Raji (cell line): ENCODE data around the gene MRTFA.

Source experiments
- POLR2A ChIP-seq: IDR thresholded peaks from 2 replicates; pipeline ENCODE4 v1.6.1; 2011; ENCODE audit warnings: low read depth, low read length, control low read depth; ENCODE audit not compliant: insufficient read depth

The MRTFA gene

DNA sequence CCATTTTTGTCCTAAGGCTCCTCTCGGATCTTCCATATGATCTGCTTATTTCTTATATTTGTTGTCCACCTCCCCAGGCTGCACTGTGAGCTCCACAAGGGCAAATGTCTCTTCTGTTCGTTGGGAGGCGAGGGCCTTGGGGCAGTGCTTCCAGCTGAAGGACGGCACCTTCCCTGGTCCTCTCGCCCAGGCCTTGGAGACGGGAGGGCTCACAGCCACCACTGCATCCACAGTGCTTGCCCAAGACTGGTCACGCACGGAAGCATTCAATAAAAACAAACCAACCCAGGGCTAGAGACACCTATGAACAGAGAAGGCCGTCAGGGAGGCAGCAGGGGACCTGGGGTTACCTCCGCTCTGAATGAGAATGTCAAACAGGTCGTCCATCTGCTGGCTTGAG is 219.9 kb downstream of the MRTFA start:
- no peak for TF ChIP-seq POLR2A

DNA sequence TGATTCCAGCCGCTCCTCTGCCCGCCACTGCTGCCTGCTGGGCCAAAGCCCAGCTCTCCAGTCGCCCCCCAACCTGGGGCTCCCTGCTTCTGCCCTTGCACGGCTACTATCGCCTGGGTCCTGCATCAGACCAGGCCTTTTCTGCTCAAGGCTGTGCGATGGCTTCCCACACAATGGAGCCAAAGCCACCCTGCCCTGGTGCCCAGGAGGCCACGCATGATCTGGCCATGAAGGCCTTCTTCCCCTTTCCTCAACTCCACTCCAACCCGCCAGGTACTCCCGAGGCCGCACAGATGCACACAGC is 220.3 kb downstream of the MRTFA start:
- TF ChIP-seq POLR2A, result no peak

DNA sequence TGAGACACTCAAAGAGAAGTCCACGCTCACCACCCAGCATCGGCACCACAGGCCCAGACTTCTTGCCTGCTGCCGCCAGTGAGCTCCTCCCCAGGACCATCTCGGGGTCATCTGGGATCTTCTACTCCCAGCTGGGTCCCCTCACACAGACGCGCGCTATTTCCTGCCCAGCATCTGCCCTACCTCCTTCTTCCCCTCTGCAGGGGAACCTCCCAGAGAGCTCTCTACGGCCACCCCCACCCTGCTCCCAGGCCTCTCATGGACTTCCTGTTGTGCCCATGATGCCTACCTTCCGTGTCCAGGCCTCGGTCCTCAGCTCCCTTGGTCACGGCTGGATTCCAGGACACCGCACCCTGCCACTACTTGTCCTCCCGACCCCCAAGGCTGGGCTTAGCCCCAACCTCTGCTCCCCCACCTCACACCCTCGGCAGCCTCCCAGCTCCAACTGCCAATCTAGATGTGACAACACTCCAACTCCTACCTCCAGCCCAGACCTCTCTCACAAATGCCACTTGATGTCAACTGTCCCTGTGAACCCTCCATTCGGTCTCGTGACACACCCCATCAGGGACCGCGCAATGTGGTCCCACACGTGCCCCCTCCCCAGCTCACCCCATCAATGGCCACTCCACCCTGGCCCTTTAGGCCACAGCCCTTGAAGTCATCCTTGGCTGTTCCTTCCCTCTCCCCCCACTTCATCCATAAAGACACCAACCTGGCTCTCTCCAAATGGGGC is 220.8 kb downstream of the MRTFA start:
- TF ChIP-seq POLR2A, result no peak

DNA sequence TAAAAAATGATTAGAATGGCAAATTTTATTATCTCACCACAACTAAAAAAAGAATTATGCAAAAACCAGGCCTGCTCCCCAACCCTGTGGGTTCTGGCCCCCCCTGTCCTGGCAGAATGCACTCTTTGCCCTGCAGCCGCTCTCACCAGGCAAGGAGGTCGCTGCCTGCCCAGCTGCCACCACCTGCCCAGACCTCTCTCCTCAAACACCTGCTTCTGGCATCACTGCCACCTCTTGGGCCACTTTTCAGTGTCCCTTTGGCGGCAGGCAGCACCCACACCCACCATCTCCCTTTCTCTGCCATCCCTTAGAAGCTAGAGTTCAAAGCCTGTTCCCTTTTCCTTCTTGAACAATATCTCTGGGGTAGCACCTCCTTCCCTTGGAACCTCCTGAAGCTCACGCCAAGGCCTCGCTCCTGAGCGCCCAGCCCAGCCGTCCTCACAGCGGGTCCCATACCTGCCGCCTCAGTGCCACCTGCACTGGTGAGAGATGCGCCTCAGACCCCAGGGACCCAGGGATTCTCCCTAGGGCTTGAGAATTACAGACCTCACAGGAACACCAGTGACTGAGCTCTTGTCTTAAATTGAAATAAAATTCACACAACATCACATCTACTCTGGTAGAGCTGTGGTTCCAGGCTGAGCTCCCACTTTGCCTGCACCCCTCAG is 221.5 kb downstream of the MRTFA start:
- TF ChIP-seq POLR2A, result peak; percentile 65

DNA sequence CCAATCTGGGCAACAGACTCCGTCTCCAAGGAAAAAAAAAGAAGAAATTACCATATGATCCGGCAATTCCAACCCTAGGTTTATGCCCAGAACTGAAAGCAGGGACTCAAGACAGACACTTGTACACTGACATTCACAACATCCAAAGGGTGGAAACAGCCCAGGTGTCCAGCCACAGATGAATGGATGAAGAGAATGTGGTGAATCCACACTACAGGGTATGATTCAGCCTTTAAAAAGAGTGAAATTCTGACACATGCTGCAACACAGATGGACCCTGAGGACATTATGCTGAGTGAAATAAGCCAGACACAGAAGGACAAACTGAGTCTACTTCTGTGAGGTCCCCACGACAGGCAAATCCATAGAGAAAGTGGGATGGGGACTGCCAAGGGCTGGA is 222.2 kb downstream of the MRTFA start:
- TF ChIP-seq POLR2A, result no peak

DNA sequence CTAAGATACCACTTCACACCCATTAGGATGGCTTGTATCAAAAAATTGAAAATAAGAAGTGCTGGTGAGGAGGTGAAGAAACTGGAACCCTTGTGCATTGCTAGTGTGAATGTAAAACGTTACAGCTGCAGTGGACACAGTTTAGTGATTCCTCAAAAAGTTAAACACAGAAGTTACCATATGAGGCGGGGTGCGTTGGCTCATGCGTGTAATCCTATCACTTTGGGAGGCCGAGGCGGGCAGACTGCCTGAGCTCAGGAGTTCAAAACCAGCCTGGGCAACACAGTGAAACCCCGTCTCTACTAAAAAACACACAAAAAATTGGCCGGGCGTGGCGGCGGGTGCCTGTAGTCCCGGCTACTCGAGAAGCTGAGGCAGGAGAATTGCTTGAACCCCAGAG is 222.6 kb downstream of the MRTFA start:
- no peak for TF ChIP-seq POLR2A

DNA sequence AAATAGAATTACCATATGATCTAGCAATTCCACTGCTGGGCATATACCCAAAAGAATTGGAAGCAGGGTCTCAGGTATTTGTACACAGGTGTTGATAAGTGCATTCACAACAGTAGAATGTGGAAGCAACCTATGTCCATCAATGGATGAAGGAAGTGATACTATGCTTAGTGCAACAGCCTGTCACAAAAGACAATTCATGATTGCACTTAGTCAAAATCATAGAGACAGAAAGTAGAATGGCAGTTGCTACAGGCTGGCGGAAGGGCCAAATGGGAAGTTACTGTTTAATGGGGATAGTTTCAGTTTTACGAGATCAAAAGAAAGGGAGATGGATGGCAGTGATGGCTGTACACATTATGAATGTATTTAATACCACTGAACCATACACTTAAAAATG is 224.1 kb downstream of the MRTFA start:
- TF ChIP-seq POLR2A, result no peak

DNA sequence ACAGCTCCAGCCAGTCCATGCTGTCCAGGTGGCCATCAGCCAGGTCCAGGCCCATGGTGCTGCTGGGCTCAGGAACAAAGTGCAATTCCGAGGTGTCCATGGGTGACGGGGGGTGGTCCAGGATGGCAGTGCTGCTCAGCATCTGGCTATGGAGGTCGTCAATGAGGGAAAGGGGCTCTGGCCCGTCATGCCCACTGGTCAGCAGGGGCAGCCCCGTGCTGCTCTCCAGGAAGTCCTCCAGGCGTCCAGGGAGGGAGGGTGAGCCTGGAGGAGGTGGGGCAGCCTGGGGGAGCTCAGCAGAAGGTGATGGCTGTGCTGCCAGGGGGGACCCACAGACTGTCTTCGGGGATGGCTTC is 225.0 kb downstream of the MRTFA start:
- TF ChIP-seq POLR2A, result no peak

DNA sequence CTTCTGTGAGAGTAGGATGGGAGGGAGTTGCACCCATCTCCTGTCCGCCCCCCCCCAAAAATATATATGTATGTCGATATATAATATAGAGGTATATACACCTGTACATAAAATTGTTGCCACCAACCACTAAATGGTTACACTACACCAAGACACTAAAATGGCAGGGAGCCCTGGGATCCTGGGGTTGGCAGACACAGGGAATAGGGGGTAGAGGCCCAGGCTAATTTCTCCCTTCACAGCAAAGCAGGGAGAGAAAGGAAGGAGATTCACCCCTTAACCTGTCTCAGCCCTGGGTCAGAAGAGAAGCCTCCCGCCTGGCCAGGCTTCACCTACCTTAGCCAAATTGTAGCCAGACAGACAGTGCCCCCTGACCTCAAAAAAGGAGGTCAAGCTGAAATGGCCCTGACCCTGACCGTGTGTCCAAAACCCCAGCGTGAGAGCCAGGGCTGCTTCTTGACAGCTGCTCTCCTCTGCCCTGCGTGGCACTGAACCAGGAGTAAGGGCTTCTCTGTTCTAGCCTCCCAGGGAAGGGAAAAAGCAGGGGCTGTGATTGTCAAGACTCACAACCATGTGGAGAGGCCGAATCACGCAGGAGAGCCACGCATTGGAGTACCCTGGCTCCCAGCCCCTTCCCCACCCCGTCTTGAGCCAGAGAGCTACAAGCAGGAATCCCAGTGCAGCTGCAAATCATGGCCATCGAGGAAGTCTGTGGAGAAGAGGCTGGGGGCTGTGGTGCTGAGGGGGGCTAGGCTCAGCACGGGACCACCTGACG is 225.6 kb downstream of the MRTFA start:
- no peak for TF ChIP-seq POLR2A

DNA sequence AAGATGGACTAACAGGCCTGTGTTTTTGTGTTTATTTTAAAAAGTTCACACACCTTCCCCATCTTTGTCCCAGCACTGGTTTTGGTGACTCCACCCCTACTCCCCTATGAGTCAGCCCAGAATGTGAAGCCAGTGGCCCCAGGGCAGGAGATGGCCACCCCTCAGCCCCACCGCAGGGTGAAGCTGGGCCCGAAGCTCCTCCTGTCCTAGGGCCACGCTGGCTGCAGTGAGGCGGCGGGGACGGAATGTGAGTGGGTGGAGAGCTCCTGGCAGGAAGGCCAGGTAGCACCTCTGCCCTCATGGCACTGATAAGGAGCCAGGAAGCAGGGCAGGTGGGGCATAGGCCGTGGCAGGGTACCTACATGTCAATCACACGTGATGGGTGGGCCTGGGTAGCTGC is 226.2 kb downstream of the MRTFA start:
- no peak for TF ChIP-seq POLR2A

DNA sequence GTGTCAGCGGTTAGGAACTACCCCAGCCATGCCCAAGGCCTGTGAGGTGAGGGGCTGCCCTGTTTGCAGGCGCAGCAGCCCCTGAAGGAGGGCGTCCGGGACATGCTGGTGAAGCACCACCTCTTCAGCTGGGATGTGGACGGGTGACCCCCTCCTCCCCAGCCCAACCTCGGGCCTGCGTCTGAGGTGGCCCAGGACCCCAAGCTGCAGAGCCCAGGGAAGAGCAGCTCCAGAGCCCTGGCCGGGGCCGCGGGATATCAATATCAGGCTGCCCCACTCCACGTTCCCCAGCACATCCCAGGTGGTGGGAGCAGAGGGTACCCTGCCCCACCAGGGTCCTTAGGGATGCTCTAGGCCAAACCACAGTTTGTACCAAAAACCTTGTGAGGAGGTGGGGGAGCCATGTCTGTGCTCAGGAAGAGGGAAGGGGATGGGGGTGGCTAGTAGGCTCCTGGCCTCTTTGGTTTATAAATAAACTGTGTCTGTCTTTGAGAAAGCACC is 226.9 kb downstream of the MRTFA start:
- no peak for TF ChIP-seq POLR2A

DNA sequence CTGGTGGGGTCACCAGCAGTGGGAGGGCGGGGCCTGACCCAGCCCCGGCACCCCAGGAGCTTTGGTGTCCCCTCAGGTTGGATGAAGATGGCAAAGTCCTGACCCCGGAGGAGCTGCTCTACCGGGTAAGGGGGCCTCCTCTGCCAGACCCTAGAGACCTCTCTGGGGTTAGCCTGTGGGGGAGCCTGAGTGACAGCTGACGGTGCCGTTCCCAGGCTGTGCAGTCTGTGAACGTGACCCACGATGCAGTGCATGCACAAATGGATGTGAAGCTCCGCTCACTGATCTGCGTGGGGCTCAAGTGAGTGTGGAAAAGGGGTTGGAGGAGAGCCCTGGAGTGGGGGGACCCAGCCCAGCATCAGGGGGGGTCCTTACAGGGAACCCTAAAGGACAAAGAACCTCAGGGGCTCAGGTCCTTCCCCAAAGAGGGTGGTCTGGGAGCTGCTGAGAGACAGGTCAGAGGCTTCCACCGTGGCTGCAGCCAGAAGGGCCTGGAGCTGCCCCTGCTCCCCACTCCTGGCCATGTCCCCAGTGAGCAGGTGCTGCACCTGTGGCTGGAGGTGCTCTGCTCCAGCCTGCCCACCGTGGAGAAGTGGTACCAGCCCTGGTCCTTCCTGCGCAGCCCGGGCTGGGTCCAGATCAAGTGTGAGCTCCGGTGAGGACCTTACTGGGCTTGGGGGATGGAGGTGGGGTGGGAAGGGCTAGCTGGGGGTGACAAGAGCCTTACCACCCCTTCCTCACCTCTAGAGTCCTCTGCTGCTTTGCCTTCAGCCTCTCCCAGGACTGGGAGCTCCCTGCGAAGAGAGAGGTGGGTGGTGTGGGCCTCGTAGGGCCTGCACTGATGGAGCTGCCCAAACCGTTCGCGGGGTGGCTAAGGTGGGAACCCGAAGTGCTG is 227.6 kb downstream of the MRTFA start:
- TF ChIP-seq POLR2A, result no peak

DNA sequence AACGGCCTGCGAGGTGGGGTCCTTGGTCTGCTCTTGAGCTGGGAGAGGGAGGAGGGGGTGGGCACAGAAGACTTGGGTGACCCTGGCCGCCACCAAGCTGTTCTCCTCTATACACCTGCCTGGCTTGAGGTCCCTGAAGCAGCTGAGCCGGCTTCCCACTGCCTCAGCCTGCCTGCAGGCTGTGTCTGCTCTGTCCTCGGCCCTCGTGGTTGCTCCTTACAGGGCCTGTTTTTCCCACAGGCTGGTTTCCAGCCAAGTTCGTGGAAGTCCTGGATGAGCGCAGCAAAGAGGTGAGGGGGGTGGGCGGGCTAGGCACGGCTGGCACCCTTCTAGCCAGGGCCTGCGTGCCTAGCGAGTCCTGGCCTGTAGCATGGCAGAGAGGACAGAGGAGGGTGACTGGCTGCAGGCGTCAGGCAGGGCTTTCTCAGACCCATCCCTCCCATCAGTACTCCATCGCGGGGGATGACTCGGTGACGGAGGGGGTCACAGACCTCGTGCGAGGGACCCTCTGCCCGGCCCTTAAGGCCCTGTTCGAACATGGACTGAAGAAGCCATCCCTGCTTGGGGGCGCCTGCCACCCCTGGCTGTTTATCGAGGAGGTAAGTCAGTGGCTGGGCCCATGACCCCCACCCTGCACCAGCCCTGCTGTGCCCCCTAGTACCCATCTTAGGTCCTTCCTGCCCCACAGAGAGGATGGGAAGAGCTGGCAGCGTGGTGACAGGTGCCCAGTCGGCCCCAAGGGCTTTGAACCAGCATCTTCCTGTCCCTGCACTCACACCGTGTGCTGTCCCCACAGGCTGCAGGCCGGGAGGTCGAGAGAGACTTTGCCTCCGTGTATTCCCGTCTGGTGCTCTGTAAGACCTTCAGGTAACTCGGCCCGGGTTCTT is 228.4 kb downstream of the MRTFA start:
- TF ChIP-seq POLR2A, result no peak

DNA sequence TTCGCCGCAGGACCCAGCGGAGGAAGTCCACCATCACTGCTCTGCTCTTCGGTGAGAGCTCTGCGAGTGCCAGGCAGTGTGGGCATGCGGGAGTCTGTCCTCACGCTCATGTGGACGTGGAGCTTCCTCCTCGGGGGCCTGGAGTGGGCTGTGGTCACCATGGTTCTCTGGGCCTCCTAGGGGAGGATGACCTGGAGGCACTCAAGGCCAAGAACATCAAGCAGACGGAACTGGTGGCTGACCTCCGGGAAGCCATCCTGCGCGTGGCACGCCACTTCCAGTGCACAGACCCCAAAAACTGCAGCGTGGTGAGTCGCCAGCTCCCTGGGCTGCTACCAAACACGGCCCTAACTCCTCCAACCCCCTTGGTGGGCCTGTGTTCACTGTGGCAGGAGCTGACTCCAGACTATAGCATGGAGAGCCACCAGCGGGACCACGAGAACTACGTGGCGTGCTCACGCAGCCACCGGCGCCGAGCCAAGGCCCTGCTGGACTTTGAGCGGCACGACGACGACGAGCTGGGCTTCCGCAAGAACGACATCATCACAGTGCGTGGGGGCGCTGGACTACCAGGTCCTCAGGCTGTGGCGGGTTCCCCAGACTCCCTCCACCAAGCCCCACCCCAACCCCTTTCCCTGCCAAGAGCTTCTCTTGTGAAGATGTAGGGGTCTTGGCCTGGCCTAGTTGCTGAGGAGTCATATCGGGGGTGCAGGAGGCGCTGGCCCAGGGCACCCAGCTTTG is 229.3 kb downstream of the MRTFA start:
- no peak for TF ChIP-seq POLR2A
